AG09319 (cell line): ENCODE measurements around the gene ARHGEF17.

Source experiments
- DNase-seq: peaks from one replicate; pipeline ENCODE4 v3.0.0-alpha.2; 2010; ENCODE audit warnings: low read depth; ENCODE audit errors: extremely low read depth
- CTCF ChIP-seq: IDR thresholded peaks from 2 replicates; pipeline ENCODE4 v1.5.1; 2011; ENCODE audit warnings: low read depth, mild to moderate bottlenecking, inconsistent platforms, low read length, moderate library complexity

ARHGEF17 gene

GRCh38 chr11:73350908-73351636 lies 43.0 kb downstream of the ARHGEF17 start:
- DNase-seq: peak; percentile 52
- TF ChIP-seq CTCF: no peak; the same call in none of the 2 replicates

GRCh38 chr11:73353422-73353821 lies 45.3 kb downstream of the ARHGEF17 start:
- TF ChIP-seq CTCF: no peak
- no peak for DNase-seq

GRCh38 chr11:73355109-73355508 lies 47.0 kb downstream of the ARHGEF17 start:
- no peak for DNase-seq
- no peak for TF ChIP-seq CTCF

GRCh38 chr11:73356979-73357860 lies 49.1 kb downstream of the ARHGEF17 start:
- no peak for TF ChIP-seq CTCF
- no peak for DNase-seq

- no peak for TF ChIP-seq CTCF
- no peak for DNase-seq
Measured at GRCh38 chr11:73358071-73358470, 50.0 kb downstream of the ARHGEF17 start.

- DNase-seq: no peak
- TF ChIP-seq CTCF: no peak
Measured at GRCh38 chr11:73359341-73359740, 51.3 kb downstream of the ARHGEF17 start.
